ENCODE results near the gene KRTAP5-8. TPM values are rescaled to one million over a fixed set of nuclear protein-coding genes. Genes with fewer than 3 reads are reported as not detected.
"Not testable (repeated sequence)": the region's sequence is repeated elsewhere in the genome, so short reads cannot be mapped to it uniquely, and the experiment has no call there.

The KRTAP5-8 gene
- total RNA-seq, 2 donors from 2014 or later = not detected

DNA sequence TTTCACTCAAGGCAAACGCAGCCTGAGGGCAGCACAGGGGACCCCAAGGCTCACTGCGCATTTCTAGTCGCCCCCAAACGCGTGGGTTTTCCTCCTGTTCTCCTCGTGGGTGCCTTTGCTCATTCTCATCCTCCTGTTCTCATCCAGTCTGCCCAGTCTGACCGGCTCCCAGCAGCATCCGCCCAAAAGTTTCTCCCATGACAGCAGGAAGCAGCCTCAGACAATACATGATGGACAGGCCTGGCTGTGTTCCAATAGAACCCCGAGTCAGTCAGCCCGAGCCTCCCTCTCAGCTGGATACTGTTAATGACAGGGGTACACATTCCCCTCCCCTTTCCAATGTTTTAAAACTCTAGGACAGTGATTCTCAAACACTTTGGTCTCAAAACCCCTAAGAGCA, 33.3 kb upstream of the KRTAP5-8 start:
- intact Hi-C loops (cut with DNase I) = no loop called here
- DNase-seq (ENCODE audit: low spot score) = peak; percentile 56

DNA sequence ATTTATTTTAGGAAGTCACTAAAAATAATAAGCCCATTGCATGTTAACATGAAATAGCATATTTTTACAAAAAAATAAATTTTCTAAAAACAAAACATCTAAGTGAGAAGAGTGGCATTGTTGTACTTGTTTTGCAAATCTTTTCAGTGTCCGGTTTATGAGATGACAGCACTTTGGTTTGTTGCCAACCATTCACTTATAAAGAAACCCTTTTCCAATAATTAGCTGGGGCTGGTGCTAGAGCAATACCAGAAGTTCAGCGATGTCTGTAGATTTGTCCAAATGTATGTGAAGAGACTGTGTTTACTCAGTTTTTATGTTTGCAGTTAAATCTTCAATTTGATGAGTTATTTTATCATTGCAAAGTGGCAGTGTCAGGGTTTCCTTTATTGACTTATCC, 32.8 kb upstream of the KRTAP5-8 start:
- DNase-seq (ENCODE audit: low spot score) = no peak
- intact Hi-C loops (cut with DNase I) = no loop called here

DNA sequence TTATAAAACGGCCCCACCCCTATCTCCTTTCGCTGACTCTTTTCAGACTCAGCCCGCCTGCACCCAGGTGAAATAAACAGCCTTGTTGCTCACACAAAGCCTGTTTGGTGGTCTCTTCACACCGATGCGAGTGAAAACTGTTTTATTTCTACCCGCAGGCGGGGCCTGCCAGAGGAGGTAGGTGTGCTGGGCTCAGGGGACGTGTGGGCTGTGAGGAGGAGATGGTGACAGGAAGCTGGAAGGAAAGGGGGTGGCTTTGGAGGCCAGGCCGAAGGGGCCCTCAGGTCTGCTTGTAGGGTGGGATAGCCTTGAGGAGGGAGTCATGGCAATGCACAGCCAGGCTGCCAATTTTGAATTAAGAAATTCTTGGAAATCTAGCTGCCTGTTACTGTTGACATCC, 32.0 kb upstream of the KRTAP5-8 start:
- intact Hi-C loops (cut with DNase I) = no loop called here
- peak; percentile 50 for DNase-seq (ENCODE audit: low spot score)

DNA sequence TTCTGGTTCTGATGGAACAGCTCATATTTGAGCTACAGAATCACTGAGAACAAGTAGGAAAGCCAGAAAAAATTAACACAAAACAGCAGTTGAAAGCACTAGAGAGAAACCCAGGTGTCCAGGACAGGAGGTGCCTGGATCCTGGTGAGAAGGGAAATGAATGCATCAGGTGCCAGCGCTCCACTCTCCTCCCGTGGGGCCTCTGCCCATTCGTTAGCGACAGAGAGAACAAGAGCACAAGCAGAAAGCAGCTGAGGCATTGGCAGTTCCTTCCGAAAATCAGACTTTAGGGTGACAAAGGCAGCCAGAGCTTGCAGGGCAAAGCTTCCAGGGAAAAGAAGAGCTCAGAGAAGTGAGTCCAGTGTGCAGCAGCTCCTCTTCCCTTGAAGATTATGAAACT, 30.7 kb upstream of the KRTAP5-8 start:
- DNase-seq (ENCODE audit: low spot score) = peak; percentile 12
- intact Hi-C loops (cut with DNase I) = no loop called here

DNA sequence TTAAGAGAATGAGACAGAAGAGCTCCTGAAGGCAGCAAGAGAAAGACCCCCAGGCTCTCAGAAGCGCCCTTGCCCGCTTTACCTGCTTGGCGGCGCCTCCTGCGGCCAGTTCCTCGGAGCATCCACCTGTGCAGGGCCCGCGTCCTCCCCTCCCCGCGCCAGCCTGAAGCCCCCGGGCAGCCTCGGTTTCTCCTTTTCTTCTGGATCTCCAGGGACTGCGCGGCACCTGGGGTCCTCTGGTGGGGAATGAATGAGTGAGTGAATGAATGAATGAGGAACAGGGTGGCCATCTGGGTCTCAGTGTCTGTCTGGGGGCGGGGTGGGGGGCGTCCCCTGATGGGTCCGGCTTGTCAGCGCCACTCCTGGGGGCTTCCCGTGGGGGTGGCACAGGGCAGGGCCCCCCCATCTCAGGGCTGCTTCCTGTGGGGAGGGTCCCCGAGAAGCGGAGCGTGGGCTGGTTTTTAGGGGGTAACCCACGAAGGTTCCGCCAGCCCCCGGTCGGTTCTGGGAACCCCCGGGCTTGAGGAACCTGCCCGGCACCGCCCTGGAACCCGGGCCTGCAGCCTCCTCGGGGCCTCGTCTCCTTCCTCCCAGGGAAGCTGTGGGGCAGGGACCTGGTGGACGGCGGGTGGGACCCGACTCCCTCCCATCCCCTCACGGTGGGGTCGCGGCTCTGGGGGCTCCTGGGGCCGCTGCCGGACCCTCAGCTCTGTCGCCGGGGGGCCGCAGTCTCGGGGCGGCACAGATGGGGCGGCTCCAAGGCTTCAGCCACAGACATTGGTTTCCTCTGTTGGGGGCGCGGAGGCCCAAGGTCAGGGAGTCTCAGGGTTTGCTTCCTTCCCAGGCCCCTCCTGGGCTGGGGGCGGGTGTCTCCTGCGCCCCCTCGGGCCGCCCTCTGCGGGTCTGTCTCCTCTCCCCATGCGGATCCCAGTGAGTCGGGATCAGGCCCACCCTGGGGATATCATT, 19.0 kb upstream of the KRTAP5-8 start:
- peak; percentile 69 for DNase-seq (ENCODE audit: low spot score)
- intact Hi-C loops (cut with DNase I) = no loop called here

DNA sequence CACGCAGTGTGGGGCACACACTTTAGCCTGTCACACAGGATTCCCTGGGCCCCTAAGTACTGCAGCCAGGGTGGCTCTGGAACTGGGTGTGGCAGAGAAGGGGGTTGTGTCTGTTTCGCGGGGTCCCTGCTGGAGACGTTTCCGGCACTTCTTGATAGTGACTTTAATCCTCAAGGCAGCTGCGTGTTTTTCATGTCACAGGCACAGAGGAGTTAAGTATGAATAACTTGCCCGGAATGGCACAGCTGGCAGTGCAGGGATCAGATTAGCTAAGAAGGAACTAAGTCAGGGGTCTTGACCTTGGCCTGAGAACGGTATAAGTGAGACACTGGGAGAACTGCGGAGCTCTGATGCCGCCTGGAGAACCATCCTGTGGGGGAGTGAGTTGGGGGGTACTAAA, 18.3 kb upstream of the KRTAP5-8 start:
- intact Hi-C loops (cut with DNase I) = no loop called here
- DNase-seq (ENCODE audit: low spot score) = no peak

DNA sequence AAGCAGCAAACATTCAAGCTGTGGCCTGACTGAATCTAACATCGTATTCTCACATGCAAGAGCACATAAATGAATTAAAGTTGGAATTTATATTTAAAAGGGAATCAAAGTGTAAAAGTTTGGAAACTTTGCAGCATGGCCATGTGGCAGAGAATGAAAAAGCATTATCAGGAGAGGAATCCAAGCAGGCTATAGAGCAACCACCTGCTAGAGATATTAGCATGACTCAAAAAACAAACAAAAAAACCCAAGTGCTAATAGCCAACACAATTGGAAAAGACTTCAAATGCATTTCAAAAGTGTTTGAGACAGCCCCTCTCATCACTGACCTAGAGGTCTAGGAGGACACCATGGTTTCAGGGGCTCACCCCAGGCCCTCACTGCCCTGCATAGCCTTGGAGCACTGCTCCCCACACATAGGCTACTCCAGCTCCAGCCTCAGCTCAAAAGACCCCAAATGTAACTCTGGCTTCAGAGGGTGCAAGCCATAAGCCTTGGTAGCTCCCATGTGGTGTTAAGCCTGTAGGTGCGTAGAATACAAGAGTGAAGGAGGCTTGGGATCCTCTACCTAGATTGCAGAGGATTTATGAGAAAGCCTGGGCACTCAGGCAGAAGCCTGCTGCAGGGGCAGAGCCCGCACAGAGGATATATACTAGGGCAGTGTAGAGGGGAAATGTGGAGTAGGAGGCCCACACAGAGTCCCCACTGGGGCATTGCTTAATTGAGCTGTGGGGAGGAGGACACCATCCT, 12.5 kb upstream of the KRTAP5-8 start:
- DNase-seq (ENCODE audit: low spot score) = no peak
- intact Hi-C loops (cut with DNase I) = no loop called here

DNA sequence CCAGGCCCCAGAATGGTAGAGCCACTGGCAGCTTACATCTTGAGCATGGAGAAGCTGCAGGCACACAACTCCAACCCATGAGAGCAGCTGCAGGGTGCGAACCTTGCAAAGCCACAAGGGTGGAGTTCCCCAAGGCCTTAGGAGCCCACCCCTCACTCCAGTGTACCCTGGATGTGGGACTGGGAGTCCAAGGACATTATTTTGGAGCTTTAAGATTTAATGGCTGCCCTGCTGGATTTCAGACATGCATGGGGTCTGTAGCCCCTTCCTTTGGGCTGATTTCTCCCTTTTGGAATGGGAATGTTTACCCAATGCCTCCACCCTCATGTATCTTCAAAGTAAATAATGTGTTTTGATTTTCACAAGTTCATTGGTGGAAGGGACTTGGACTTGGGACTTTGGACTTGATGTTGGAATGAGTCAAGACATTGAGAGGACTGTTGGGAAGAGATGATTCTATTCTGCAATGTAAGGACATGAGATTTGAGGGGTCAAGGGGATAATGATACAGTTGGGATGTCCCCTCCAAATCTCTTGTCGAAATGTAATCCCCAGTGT, 11.8 kb upstream of the KRTAP5-8 start:
- no peak for DNase-seq (ENCODE audit: low spot score)
- intact Hi-C loops (cut with DNase I) = no loop called here

DNA sequence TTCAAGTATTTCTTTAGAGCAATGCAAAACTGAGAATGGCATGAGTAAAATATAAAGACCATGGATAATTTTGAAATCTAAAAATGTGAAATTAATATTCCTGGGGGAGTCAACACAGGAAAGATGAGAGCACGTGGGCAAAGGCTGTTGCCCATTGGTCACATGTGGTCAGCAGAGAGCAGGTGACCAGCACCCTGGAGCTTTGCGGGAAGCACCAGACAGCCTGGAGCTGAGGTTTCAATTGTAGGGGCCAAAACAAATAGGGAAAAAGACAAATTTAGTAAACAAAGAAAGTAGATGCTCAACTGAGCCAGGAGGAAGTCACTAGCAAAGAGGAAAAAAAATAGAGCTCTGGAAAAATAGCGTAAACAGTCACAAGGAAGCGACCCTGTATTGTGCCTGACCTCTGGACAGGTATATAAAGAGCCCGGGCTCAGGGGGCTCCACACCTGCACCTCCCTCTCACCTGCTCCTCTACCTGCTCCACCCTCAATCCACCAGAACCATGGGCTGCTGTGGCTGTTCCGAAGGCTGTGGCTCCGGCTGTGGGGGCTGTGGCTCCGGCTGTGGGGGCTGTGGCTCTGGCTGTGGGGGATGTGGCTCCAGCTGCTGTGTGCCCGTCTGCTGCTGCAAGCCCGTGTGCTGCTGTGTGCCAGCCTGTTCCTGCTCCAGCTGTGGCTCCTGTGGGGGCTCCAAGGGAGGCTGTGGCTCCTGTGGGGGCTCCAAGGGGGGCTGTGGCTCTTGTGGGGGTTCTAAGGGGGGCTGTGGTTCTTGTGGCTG, 10.8 kb upstream of the KRTAP5-8 start, which contains the start of gene KRTAP5-7:
TSS of gene KRTAP5-7 (plus strand) at position 472 of the 780 bp plus-strand sequence. CDS start at position 506, 34 bp downstream.
- intact Hi-C loops (cut with DNase I); DNase-seq (ENCODE audit: low spot score): not testable (repeated sequence)

DNA sequence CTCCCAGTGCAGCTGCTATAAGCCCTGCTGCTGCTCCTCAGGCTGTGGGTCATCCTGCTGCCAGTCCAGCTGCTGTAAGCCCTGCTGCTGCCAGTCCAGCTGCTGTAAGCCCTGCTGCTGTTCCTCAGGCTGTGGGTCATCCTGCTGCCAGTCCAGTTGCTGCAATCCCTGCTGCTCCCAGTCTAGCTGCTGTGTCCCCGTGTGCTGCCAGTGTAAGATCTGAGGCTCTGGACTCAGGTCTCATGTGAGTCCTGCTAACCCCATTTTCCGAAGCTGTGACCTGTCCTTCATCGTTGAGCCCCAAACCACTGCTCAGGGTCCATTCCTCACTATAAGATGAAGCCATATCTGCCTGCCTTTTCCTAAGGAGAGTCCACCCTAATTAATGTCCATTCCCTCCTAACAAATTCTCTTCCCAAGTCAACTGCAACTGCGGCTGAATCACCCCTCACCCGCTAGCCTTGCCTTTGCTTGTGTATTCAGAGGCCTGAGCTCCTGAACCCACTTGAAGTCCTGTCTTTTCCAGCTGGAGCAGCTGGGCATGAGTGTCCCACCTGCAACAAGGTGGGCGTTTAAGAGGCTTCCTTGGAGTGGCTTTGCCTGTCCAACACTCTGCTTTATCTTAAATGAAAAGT, 10.1 kb upstream of the KRTAP5-8 start:
- intact Hi-C loops (cut with DNase I) = no loop called here
- DNase-seq (ENCODE audit: low spot score) = no peak

DNA sequence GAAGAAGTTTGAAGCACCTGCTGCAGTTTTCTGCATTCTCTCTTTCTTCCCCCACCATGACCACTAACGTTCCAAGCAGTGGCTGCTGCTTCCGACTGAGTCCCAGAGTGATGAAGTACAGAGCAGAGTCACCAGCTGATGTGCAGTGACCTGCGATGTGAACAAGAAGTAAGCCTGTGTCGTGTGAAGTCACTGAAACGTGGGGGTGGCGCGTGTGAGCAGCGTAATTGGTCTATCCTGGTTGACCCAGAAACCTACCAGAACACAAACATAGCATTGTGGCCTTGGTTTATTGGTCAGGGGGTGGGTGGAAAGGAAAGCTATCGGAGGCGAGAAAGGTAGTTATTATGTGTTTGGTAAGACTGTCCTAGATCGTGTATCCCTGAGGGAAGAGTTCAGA, 7.2 kb upstream of the KRTAP5-8 start:
- intact Hi-C loops (cut with DNase I) = no loop called here
- no peak for DNase-seq (ENCODE audit: low spot score)

DNA sequence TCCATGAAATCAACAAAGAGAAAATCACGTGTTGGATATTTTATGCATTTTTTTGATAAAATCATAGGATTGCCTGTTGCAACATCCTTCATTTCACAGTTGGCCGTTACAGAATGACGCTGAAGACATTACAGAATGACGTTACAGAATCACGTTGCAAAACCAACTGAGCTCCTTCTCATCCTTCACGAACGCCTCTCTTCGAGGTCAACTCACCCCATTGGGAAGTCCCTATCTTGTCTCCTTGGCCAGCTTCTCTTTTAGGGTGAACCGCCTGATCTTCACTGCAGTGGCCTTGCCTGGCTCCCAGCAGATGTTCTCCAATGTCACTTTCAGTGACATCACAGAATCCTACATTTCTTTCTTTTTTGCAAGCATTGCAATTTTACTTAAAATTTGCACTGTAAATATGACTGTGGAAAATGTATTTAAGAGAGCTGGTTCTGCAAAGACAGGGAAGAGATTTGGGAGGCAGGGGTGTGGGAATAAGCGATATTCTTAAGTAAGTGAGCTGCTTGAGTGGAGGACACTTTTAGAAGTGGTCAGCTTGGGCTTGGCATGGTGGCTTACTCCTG, 5.7 kb upstream of the KRTAP5-8 start:
- no peak for DNase-seq (ENCODE audit: low spot score)

DNA sequence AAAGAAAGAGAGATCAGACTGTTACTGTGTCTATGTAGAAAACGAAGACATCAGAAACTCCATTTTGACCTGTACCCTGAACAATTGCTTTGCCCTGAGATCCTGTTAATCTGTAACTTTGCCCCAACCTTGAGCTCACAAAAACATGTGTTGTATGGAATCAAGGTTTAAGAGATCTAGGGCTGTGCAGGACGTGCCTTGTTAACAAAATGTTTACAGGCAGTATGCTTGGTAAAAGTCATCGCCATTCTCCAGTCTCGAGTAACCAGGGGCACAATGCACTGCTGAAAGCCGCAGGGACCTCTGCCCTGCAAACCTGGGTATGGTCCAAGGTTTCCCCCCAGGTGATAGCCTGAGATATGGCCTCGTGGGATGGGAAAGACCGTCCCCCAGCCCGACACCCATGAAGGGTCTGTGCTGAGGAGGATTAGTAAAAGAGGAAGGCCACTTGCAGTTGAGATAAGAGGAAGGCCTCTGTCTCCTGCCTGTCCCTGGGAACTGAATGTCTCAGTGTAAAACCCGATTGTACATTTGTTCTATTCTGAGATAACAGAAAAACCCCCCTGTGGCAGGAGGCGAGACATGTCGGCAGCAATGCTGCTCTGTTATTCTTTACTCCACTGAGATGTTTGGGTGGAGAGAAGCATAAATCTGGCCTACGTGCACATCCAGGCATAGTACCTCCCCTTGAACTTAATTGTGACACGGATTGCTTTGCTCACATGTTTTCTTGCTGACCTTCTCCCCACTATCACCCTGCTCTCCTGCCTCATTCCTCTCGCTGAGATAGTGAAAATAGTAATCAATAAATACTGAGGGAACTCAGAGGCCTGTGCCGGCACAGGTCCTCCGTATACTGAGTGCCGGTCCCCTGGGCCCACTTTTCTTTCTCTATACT, 2.9 kb upstream of the KRTAP5-8 start:
- intact Hi-C loops (cut with DNase I); DNase-seq (ENCODE audit: low spot score): not testable (repeated sequence)

More for the DNA sequence above, 5.7 kb upstream of the KRTAP5-8 start:
- intact Hi-C loops (cut with DNase I) = no loop called here

DNA sequence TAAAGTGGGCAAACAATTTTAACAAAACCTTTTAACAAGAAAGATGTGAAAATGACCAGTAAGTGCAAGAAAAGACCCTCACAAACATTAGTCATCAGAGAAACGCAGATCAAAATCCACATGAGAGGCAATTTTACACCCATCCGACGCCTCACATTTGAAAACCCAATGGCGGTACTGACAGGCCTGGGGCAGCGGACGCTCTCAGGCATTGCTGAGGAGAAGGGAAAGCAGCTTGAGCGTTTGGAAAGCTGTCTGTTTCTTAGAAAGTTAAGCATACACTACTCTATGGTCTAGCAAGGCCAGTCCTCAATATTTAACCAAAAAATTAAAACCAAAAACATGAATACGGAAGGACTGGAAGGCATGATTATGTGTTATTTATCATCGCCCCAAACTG, 2.0 kb upstream of the KRTAP5-8 start:
- no peak for DNase-seq (ENCODE audit: low spot score)

DNA sequence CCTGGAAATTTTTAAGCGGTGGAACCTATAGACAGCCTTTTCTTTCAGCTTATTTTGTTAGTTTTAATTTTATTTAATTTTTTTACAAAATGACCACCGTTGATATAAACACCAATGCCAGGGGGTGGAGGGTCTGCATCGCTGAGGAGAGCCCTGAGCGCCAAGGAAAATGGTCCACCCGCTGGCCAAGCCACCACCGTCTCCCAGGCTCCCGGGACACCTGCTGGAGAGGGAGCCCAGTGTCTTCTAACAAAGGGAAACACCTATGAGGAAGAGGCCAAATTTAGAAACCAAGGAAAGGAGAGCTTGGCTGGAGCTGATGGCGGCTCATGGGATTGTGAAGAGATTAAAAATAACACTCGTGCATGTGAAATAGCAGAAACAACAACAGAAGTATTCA, 288 bp upstream of the KRTAP5-8 start:
- no peak for DNase-seq (ENCODE audit: low spot score)
- intact Hi-C loops (cut with DNase I) = no loop called here

More for the DNA sequence above, 2.0 kb upstream of the KRTAP5-8 start:
- intact Hi-C loops (cut with DNase I) = no loop called here

DNA sequence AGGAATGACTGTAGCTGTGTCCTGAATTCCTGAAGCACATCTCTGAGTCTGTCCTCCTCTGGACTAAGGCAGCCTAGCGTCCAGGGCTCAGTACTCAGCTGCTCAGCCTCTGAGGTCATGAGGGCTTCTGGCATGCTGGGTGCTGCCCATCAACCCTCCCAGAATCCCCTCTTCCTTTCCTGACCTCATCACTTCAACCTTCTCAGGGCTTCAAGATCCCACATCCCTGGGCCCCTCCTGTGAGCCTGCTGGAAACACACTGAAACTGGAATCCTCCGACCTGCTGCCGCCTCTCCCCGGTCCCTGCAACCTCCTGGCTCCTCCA, 803 bp downstream of the KRTAP5-8 start:
- DNase-seq (ENCODE audit: low spot score) = no peak
- intact Hi-C loops (cut with DNase I) = no loop called here

DNA sequence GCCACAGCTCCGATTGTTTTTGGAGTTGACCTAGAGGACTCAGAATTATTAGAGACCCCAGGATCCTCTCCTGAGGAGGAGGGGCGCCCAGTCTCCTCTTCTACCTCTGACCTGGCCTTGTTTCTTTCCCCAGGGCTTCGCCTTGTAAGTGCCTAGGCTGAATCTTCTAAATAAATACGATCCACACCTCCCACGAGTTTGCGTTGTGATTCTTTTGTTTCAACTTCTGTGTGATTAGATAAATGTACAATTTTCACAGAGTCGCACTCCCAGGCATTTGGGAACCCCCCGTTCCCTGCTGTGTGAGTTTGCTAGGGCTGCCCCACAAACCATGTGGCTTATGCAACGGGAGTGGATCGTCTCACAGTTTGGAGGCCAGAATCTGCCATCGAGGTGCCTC, 1.2 kb downstream of the KRTAP5-8 start:
- no peak for DNase-seq (ENCODE audit: low spot score)
- intact Hi-C loops (cut with DNase I) = no loop called here

DNA sequence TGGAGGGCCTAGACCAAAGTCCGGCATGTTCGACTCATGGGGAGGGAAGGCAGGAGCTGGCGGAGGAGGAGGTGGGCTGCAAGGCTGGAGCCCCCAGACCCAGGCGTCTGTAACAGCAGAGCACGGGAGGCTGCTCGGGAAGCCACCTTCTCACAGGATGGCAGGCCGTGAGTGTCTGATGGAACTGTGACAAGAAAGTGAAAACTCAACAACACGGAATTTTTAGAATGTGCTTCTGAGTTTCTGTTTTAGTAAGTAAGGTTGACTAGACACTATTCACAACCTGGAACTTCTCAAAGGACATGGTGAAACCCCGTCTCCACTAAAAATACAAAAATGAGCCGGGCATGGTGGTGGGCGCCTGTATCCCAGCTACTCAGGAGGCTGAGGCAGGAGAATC, 2.1 kb downstream of the KRTAP5-8 start:
- intact Hi-C loops (cut with DNase I); DNase-seq (ENCODE audit: low spot score): not testable (repeated sequence)
